Osteocyte (in vitro differentiated cells): ENCODE measurements around the gene SLC22A3. TPM values are rescaled to one million over a fixed set of nuclear protein-coding genes. Genes with fewer than 3 reads are reported as not detected.

ENCODE experiments used
- DNase-seq: peaks from one replicate; pipeline ENCODE4 v3.0.0; 2021; ENCODE audit warnings: mixed read lengths; ENCODE audit not compliant: unreplicated experiment; ENCODE audit errors: extremely low spot score
- H3K27ac Mint-ChIP-seq: one replicate; pipeline ENCODE4 v1.8.0; 2021; ENCODE audit warnings: mild to moderate bottlenecking, mixed read lengths; ENCODE audit not compliant: unreplicated experiment
- H3K27me3 Mint-ChIP-seq: one replicate; pipeline ENCODE4 v1.8.0; 2021; ENCODE audit warnings: mixed read lengths; ENCODE audit not compliant: unreplicated experiment
- H3K36me3 Mint-ChIP-seq: one replicate; pipeline ENCODE4 v1.8.0; 2021; ENCODE audit warnings: mixed read lengths; ENCODE audit not compliant: unreplicated experiment
- H3K4me1 Mint-ChIP-seq: one replicate; pipeline ENCODE4 v1.8.0; 2021; ENCODE audit warnings: mixed read lengths; ENCODE audit not compliant: unreplicated experiment
- H3K4me3 Mint-ChIP-seq: one replicate; pipeline ENCODE4 v1.8.0; 2021; ENCODE audit warnings: mild to moderate bottlenecking, moderate library complexity, mixed read lengths; ENCODE audit not compliant: unreplicated experiment
- H3K9me3 Mint-ChIP-seq: one replicate; pipeline ENCODE4 v1.8.0; 2021; ENCODE audit warnings: mixed read lengths; ENCODE audit not compliant: unreplicated experiment
- CTCF ChIP-seq: fragments of 200-600 bp; sonication (generic); IDR thresholded peaks from 2 replicates; pipeline ENCODE4 v1.5.0; 2021; ENCODE audit warnings: antibody characterized with exemption, mild to moderate bottlenecking, moderate library complexity
- total RNA-seq: library from RNA; stranded (reverse); gene quantifications from 2 replicates; pipeline ENCODE4 v1.2.1, GENCODE V29; 2021

The SLC22A3 gene
- total RNA-seq, 1 donor from 2014 or later = not detected

- no peak for DNase-seq
- TF ChIP-seq CTCF = no peak
- no peak overlapping the region for H3K27ac Mint-ChIP-seq
- no peak overlapping the region for H3K4me3 Mint-ChIP-seq
- H3K36me3 Mint-ChIP-seq = no peaks in the 10 kb centered on the region
- H3K4me1 Mint-ChIP-seq = no peaks in the 10 kb centered on the region
- H3K9me3 Mint-ChIP-seq = peaks cover 14% of the 10 kb centered on the region
- peaks cover 2% of the 10 kb centered on the region for H3K27me3 Mint-ChIP-seq
Observed at GRCh38 chr6:160379466-160379865, 31.3 kb downstream of the SLC22A3 start.

GRCh38 chr6:160382946-160383345, 34.8 kb downstream of the SLC22A3 start:
- peaks cover 14% of the 10 kb centered on the region for H3K9me3 Mint-ChIP-seq
- no peak for TF ChIP-seq CTCF
- no peaks in the 10 kb centered on the region for H3K27me3 Mint-ChIP-seq
- no peaks in the 10 kb centered on the region for H3K4me1 Mint-ChIP-seq
- DNase-seq = no peak
- no peak overlapping the region for H3K27ac Mint-ChIP-seq
- H3K4me3 Mint-ChIP-seq = no peak overlapping the region
- H3K36me3 Mint-ChIP-seq = no peaks in the 10 kb centered on the region

- DNase-seq = no peak
- peaks cover 2% of the 10 kb centered on the region for H3K27me3 Mint-ChIP-seq
- no peaks in the 10 kb centered on the region for H3K36me3 Mint-ChIP-seq
- H3K4me1 Mint-ChIP-seq = no peaks in the 10 kb centered on the region
- H3K4me3 Mint-ChIP-seq = no peak overlapping the region
- H3K27ac Mint-ChIP-seq = no peak overlapping the region
- TF ChIP-seq CTCF = no peak
- H3K9me3 Mint-ChIP-seq = peaks cover 13% of the 10 kb centered on the region
Observed at GRCh38 chr6:160386869-160387530, 38.8 kb downstream of the SLC22A3 start.

- H3K27ac Mint-ChIP-seq = no peak overlapping the region
- TF ChIP-seq CTCF = no peak
- H3K4me3 Mint-ChIP-seq = no peak overlapping the region
- DNase-seq = no peak
- H3K27me3 Mint-ChIP-seq = peaks cover 2% of the 10 kb centered on the region
- H3K36me3 Mint-ChIP-seq = no peaks in the 10 kb centered on the region
- H3K4me1 Mint-ChIP-seq = no peaks in the 10 kb centered on the region
- H3K9me3 Mint-ChIP-seq = peaks cover 3% of the 10 kb centered on the region
Observed at GRCh38 chr6:160387916-160388643, 39.9 kb downstream of the SLC22A3 start.

GRCh38 chr6:160388922-160389321, 40.7 kb downstream of the SLC22A3 start:
- Mint-ChIP-seq H3K9me3 (no peaks in the 10 kb centered on the region), H3K4me3 (no peak overlapping the region), H3K27me3 (peaks cover 2% of the 10 kb centered on the region), H3K27ac (no peak overlapping the region), H3K36me3 (no peaks in the 10 kb centered on the region), H3K4me1 (no peaks in the 10 kb centered on the region)
- TF ChIP-seq CTCF = no peak
- DNase-seq = no peak
